Activated T-cell treated with anti-CD3 and anti-CD28 coated beads for 48 hours (primary cell): ENCODE results near the gene DNAAF1.

ENCODE experiments used
- DNase-seq: peaks from one replicate; pipeline ENCODE4 v3.0.0-alpha.2; 2020; ENCODE audit warnings: low read depth

DNAAF1 gene

DNA sequence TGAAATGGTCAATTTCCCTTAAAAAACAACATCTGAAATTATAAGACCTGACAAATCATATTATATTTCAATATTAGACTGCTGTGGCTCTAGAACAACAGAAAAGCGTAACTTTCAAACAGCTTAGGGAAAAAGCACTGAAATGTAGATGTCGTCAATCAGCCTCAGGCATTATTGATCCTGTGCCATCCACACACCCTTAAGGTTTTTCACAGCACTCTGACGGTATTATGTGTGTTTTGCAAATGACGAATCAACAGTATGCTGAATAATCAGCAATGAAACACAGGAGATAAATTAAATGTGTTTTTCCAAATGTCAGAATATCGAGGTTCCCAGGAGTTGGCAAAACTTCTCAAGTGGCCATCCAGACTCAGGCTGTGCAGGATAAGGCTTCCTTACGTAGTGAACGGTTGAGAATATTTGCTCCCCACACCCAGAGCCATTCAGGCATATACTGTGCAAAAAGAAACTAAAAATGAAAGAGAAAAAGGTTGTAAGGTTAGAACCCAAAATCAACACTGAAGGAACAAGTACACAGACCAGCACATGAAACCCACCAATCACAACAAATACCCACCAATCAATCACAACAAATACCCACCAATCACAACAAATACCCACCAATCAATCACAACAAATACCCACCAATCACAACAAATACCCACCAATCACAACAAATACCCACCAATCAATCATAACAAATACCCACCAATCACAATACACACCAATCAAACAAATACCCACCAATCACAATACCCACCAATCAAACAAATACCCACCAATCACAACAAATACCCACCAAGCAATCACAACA lies 20.6 kb upstream of the DNAAF1 start:
- no peak for DNase-seq

GRCh38 chr16:84131117-84131516 lies 14.0 kb upstream of the DNAAF1 start:
- DNase-seq, result no peak

DNA sequence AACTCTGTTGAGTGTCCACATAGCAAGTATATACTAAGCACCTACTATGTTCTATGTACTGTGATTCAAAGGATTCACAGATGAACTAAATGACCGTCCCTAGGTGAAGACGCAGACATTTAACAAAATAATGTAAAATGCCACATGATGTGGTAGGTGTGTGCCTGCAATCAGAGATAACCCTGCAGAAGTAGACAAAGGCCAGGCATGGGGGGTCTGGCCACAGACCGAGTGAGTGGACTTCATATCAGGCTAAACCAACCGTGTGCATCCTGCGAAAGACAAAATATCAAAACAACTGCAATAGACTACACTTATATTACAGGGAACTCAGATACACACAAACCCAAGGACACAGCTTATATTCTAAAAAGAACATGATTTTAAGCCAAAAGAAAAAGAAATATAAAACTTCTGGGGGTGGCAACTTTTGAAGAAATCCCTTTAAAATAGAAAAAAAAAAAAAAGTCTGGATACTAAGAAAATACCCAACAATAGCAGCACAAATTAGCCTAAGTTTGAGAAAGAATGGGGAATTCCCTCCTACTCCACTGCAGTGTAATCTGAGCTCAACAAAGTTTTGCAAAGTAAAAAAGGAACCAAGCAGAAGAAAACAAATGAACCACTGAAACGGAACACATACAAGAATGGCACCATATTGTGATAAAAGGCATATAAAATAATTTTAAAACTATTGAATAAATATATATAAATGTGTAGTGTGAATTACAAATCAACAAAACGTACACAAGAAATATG lies 12.4 kb upstream of the DNAAF1 start:
- DNase-seq, result no peak

DNA sequence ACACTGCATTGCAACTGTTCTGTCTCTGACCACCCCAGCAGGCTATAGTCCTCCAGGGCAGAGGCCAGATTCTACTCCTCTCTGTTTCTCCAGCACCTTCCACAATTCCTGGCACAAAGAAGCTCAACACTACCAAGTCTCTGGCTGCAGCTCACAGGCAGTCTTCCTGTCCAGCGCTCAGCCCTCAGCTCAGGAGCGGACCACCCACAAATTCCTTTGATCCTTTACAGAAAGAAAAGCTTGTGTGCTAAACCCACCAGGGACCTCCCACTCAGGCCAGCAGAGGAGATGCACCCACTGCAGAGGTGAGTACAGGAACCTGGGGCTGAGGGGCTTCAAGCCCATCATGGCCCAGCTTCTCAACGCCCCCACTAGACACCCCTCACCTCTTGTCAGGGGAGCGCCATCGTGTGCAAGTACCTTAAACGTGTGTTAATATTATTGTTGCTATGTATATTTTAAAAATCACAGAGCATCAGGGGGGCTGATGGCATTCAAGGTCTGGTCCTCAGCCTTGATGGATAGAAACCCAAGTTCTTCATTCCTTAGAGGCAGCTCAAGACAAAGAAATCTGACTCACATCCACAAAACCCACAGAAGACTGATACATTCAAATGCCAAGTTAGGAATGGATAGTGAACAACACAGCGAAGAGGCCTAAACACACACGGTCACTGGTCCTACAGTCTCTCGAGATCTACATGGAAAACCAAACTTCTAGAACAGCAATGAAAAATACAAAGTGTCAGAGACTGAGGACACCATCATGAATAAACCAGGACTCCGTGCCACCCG lies 8.6 kb upstream of the DNAAF1 start:
- no peak for DNase-seq

DNA sequence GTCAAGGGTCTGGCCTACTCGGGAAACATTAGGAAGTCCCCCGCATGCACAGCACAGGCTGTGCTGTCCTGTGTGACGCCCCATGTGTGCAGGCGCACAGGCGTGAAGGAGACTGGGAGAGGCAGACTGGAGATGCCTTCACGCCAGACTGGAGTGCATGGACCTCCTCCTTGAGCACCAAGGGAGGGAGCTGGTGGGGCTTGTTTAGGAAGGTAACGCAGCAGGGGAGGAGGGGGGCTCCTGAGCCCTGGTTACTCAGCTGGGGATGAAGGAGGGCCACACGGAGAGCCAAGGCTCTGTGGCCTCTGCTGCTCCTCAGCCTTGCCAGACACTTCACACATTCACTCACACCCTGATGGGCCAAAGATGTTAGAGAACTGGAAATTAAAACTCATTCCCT lies 7.8 kb upstream of the DNAAF1 start:
- DNase-seq, result no peak

GRCh38 chr16:84137769-84138357 lies 7.2 kb upstream of the DNAAF1 start:
- DNase-seq, result no peak

DNA sequence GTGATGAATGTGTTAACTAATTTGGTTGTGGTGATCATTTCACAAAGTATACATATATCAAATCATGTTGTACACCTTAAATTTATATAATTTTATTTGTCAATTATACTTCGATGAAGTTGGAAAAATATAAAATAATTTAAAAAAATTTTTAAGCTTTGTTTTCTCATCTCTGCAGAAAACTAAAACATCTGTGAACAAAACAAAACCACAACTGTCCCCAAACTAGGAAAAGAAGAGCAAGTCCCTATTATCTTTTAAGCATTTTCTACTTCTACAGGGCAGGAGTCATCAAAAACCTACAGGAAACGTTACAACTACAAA lies 6.6 kb upstream of the DNAAF1 start:
- no peak for DNase-seq

DNA sequence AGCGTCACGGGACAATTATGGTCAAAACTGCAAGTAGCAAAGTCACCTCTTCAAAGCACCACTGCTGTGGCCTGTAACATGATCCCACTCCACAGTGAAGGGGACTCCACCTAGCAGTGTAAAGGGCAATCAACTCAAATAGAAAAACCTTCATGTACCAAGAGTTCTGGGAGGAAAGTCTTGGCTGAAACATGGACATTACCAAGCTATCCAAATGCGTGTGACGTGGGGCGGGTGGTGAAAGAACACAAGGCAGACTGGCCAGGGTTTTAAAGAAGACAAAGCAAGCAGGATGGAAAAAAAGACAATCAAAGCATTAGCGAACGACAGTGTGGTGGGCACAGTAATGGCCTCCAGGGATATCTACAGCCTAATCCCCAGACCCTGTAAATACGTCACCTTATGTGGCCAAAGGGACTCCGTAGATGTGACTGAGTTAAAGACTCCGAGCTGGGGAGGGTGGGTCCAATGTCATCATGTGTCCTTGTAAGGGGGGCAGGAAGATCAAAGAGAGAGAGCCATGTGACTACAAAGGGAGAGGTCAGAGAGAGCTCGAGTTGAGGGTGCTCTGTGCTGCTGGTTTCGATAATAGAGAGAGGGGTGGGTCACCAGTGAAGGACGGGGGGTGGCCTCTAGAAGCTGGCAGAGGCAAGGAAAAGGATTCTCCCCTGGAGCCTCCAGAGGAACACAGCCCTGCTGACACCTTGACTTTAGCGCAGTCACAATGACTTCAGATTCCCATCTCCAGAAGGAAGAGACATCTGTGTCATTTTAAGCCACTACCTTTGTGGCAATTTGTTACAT lies 6.1 kb upstream of the DNAAF1 start:
- no peak for DNase-seq

- no peak for DNase-seq
Measured at GRCh38 chr16:84139628-84140258, 5.4 kb upstream of the DNAAF1 start.

- no peak for DNase-seq
Measured at GRCh38 chr16:84141143-84141670, 3.9 kb upstream of the DNAAF1 start.

DNA sequence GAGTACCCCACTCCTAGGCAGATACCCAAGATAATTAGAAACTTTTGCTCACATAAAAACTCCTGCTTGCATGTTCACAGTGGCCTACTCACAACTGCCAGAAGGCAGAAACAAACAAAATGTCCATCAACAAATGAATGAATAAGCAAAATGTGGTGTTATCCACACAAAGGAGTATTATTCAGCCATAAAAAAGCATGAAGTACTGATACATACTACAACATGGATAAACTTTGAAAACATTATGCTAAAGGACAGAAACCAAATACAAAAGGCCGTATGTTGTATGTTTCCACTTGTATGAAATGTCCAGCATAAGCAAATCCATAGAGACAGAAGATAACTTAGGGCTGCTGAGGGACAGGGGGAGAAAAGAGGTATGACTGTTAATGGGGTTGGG lies 2.0 kb upstream of the DNAAF1 start:
- DNase-seq, result no peak

- no peak for DNase-seq
Measured at GRCh38 chr16:84143784-84144199, 1.3 kb upstream of the DNAAF1 start.

GRCh38 chr16:84144209-84144858 lies 774 bp upstream of the DNAAF1 start:
- DNase-seq, result peak; percentile 36

- DNase-seq, result no peak
Measured at GRCh38 chr16:84150926-84151325, 5.8 kb downstream of the DNAAF1 start.

GRCh38 chr16:84153660-84154214 lies 8.6 kb downstream of the DNAAF1 start:
- no peak for DNase-seq

DNA sequence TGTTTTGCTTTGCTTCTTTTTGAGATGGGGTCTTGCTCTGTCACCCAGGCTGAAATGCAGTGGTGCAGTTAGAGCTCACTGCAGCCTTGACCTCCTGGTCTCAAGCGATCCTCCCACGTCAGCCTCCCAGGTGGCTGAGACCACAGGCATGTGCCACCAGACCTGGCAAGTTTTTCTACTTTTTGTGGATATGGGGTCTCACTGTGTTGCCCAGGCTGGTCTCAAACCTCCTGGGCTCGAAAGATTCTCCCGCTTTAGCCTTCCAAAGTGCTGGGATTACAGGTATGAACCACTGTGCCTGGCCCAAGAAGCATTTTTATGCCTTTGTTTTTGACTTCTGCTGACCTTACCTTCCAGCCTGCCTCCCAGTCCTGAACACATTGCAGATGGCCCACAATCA lies 10.1 kb downstream of the DNAAF1 start:
- DNase-seq, result no peak

- DNase-seq, result no peak
Measured at GRCh38 chr16:84155771-84156170, 10.7 kb downstream of the DNAAF1 start.

DNA sequence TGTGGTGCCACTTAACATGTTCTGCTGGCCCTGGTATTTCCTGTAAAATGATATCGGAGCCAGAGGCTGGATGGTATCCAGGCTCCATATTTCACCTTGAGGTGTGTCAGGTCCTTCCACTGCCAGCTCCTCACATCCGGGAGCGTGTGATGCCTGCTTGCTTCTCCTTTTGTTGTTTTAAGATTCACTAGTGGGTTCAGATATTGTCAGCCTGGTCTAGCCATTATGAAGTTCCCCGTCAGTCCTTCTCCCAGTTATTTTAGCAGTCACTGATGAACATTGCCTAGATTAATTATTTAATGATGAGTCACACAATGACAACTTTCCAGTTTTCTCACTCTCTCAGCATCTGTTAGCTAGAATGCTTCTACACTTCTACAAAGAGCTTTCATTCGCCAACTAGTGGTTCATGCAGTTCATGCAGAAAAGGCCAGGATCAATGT lies 11.3 kb downstream of the DNAAF1 start:
- no peak for DNase-seq

DNA sequence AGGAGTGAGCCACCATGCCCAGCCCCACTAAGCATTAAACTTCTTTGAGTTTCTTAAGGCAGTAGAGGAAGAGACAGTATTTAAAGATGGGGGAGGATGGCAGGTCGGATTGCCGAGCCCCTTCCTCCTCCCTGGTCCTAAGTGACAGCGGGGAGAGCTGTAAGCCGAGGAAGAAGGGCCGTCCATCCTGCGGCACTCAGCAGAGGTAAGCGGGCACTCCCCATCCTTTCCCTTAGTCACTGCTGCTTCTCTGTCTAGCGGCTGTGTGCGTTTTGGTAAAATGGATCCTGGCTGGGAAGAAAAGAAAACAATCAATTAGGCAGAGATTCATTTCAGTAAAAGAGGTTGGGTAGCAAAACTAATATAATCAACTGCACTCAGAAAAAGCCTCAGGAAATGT lies 13.9 kb downstream of the DNAAF1 start:
- DNase-seq, result no peak

GRCh38 chr16:84159800-84160199 lies 14.7 kb downstream of the DNAAF1 start:
- DNase-seq, result no peak
